ENCODE data around the gene C5. TPM values are rescaled to one million over a fixed set of nuclear protein-coding genes. Genes with fewer than 3 reads are reported as not detected.
A peak's percentile ranks its signal among the peaks of the same experiment; 100 is the strongest.

C5 gene
- polyA plus RNA-seq, 1 donor, result 25.9 TPM

GRCh38 chr9:120928015-120928482 lies 122.0 kb downstream of the C5 start:
- peak in 1 of 2 donors; percentile 34 for DNase-seq
- Histone ChIP-seq H3K4me1 (ENCODE audit: control insufficient read depth, insufficient read depth, low read length) (peaks cover 8% of the 10 kb centered on the region), H3K27me3 (ENCODE audit: control insufficient read depth, insufficient read depth, low read length) (no peaks in the 10 kb centered on the region), H3K36me3 (ENCODE audit: control insufficient read depth, insufficient read depth, low read length) (no peaks in the 10 kb centered on the region), H3K4me3 (ENCODE audit: low read length) (peak overlapping the region; percentile 76), H3K27ac (ENCODE audit: low read length) (peak overlapping the region; percentile 64), H3K9me3 (ENCODE audit: control insufficient read depth, low read depth, low read length) (no peaks in the 10 kb centered on the region)
- 93% methylated on average over 3 of the region's 14 CpGs for WGBS (ENCODE audit: insufficient coverage, low lambda C conversion rate)

GRCh38 chr9:120927269-120928014 lies 122.6 kb downstream of the C5 start:
- 0% methylated on average over 1 of the region's 8 CpGs for WGBS (ENCODE audit: insufficient coverage, low lambda C conversion rate)
- Histone ChIP-seq H3K27me3 (ENCODE audit: control insufficient read depth, insufficient read depth, low read length) (no peaks in the 10 kb centered on the region), H3K36me3 (ENCODE audit: control insufficient read depth, insufficient read depth, low read length) (no peaks in the 10 kb centered on the region), H3K27ac (ENCODE audit: low read length) (no peak overlapping the region), H3K9me3 (ENCODE audit: control insufficient read depth, low read depth, low read length) (no peaks in the 10 kb centered on the region), H3K4me1 (ENCODE audit: control insufficient read depth, insufficient read depth, low read length) (peaks cover 8% of the 10 kb centered on the region), H3K4me3 (ENCODE audit: low read length) (no peak overlapping the region)
- no peak for DNase-seq

- Histone ChIP-seq H3K4me3 (ENCODE audit: low read length) (no peak within 1 kb of the TSS), H3K27ac (ENCODE audit: low read length) (no peak within 1 kb of the TSS), H3K9me3 (ENCODE audit: control insufficient read depth, low read depth, low read length) (no peaks in the 10 kb centered on the region), H3K4me1 (ENCODE audit: control insufficient read depth, insufficient read depth, low read length) (peaks cover 8% of the 10 kb centered on the region), H3K27me3 (ENCODE audit: control insufficient read depth, insufficient read depth, low read length) (no peaks in the 10 kb centered on the region), H3K36me3 (ENCODE audit: control insufficient read depth, insufficient read depth, low read length) (no peaks in the 10 kb centered on the region)
- no CpG with 5 or more reads among the region's 6 CpGs for WGBS (ENCODE audit: insufficient coverage, low lambda C conversion rate)
- no peak for DNase-seq
Measured at GRCh38 chr9:120926397-120926928, 123.6 kb downstream of the C5 start, which contains the start of gene TRAF1. Gene TRAF1, minus strand, starts transcription at chr9:120926796. Its CDS starts 721 bp downstream, at chr9:120926075.

GRCh38 chr9:120925535-120926396 lies 124.3 kb downstream of the C5 start:
- H3K36me3 ChIP-seq (ENCODE audit: control insufficient read depth, insufficient read depth, low read length), result no peaks in the 10 kb centered on the region
- no peak overlapping the region for H3K4me3 ChIP-seq (ENCODE audit: low read length)
- no peaks in the 10 kb centered on the region for H3K27me3 ChIP-seq (ENCODE audit: control insufficient read depth, insufficient read depth, low read length)
- no peak for DNase-seq
- peaks cover 8% of the 10 kb centered on the region for H3K4me1 ChIP-seq (ENCODE audit: control insufficient read depth, insufficient read depth, low read length)
- 100% methylated on average over 1 of the region's 13 CpGs for WGBS (ENCODE audit: insufficient coverage, low lambda C conversion rate)
- H3K9me3 ChIP-seq (ENCODE audit: control insufficient read depth, low read depth, low read length), result no peaks in the 10 kb centered on the region
- no peak overlapping the region for H3K27ac ChIP-seq (ENCODE audit: low read length)

- DNase-seq, result no peak
- H3K36me3 ChIP-seq (ENCODE audit: control insufficient read depth, insufficient read depth, low read length), result no peaks in the 10 kb centered on the region
- H3K4me1 ChIP-seq (ENCODE audit: control insufficient read depth, insufficient read depth, low read length), result peaks cover 12% of the 10 kb centered on the region
- H3K4me3 ChIP-seq (ENCODE audit: low read length), result no peak overlapping the region
- no peaks in the 10 kb centered on the region for H3K9me3 ChIP-seq (ENCODE audit: control insufficient read depth, low read depth, low read length)
- no peak overlapping the region for H3K27ac ChIP-seq (ENCODE audit: low read length)
- 100% methylated on average over 1 of the region's 11 CpGs for whole genome bisulfite sequencing (ENCODE audit: insufficient coverage, low lambda C conversion rate)
- no peaks in the 10 kb centered on the region for H3K27me3 ChIP-seq (ENCODE audit: control insufficient read depth, insufficient read depth, low read length)
Measured at GRCh38 chr9:120924698-120925534, 125.2 kb downstream of the C5 start.

GRCh38 chr9:120923620-120924328 lies 126.3 kb downstream of the C5 start:
- Histone ChIP-seq H3K27me3 (ENCODE audit: control insufficient read depth, insufficient read depth, low read length) (no peaks in the 10 kb centered on the region), H3K36me3 (ENCODE audit: control insufficient read depth, insufficient read depth, low read length) (no peaks in the 10 kb centered on the region), H3K27ac (ENCODE audit: low read length) (no peak overlapping the region), H3K9me3 (ENCODE audit: control insufficient read depth, low read depth, low read length) (no peaks in the 10 kb centered on the region), H3K4me3 (ENCODE audit: low read length) (no peak overlapping the region), H3K4me1 (ENCODE audit: control insufficient read depth, insufficient read depth, low read length) (peaks cover 7% of the 10 kb centered on the region)
- 100% methylated on average over 1 of the region's 11 CpGs for WGBS (ENCODE audit: insufficient coverage, low lambda C conversion rate)
- no peak for DNase-seq

- Histone ChIP-seq H3K4me1 (ENCODE audit: control insufficient read depth, insufficient read depth, low read length) (peaks cover 4% of the 10 kb centered on the region), H3K27me3 (ENCODE audit: control insufficient read depth, insufficient read depth, low read length) (no peaks in the 10 kb centered on the region), H3K27ac (ENCODE audit: low read length) (no peak overlapping the region), H3K9me3 (ENCODE audit: control insufficient read depth, low read depth, low read length) (no peaks in the 10 kb centered on the region), H3K36me3 (ENCODE audit: control insufficient read depth, insufficient read depth, low read length) (no peaks in the 10 kb centered on the region), H3K4me3 (ENCODE audit: low read length) (no peak overlapping the region)
- DNase-seq, result no peak
- no CpG with 5 or more reads among the region's 7 CpGs for WGBS (ENCODE audit: insufficient coverage, low lambda C conversion rate)
Measured at GRCh38 chr9:120922404-120923195, 127.5 kb downstream of the C5 start.

GRCh38 chr9:120921661-120922181 lies 128.4 kb downstream of the C5 start:
- H3K27me3 ChIP-seq (ENCODE audit: control insufficient read depth, insufficient read depth, low read length), result no peaks in the 10 kb centered on the region
- no peaks in the 10 kb centered on the region for H3K9me3 ChIP-seq (ENCODE audit: control insufficient read depth, low read depth, low read length)
- H3K4me3 ChIP-seq (ENCODE audit: low read length), result no peak overlapping the region
- H3K4me1 ChIP-seq (ENCODE audit: control insufficient read depth, insufficient read depth, low read length), result peaks cover 4% of the 10 kb centered on the region
- WGBS (ENCODE audit: insufficient coverage, low lambda C conversion rate), result no CpG with 5 or more reads among the region's 8 CpGs
- H3K36me3 ChIP-seq (ENCODE audit: control insufficient read depth, insufficient read depth, low read length), result no peaks in the 10 kb centered on the region
- no peak overlapping the region for H3K27ac ChIP-seq (ENCODE audit: low read length)
- DNase-seq, result no peak

GRCh38 chr9:120920806-120921178 lies 129.3 kb downstream of the C5 start:
- H3K27ac ChIP-seq (ENCODE audit: low read length), result no peak overlapping the region

More at GRCh38 chr9:120920806-120921178, 129.3 kb downstream of the C5 start:
- Histone ChIP-seq H3K4me1 (ENCODE audit: control insufficient read depth, insufficient read depth, low read length) (peaks cover 4% of the 10 kb centered on the region), H3K9me3 (ENCODE audit: control insufficient read depth, low read depth, low read length) (no peaks in the 10 kb centered on the region), H3K4me3 (ENCODE audit: low read length) (no peak overlapping the region), H3K36me3 (ENCODE audit: control insufficient read depth, insufficient read depth, low read length) (no peaks in the 10 kb centered on the region), H3K27me3 (ENCODE audit: control insufficient read depth, insufficient read depth, low read length) (no peaks in the 10 kb centered on the region)
- no peak for DNase-seq
- whole genome bisulfite sequencing (ENCODE audit: insufficient coverage, low lambda C conversion rate), result no CpG with 5 or more reads among the region's 3 CpGs
